GM12892 (cell line): ENCODE measurements around the gene ENAH. TPM values are rescaled to one million over a fixed set of nuclear protein-coding genes. Genes with fewer than 3 reads are reported as not detected.
A peak's percentile ranks its signal among the peaks of the same experiment; 100 is the strongest.
"Not testable (repeated sequence)": the region's sequence is repeated elsewhere in the genome, so short reads cannot be mapped to it uniquely, and the experiment has no call there.

Experiments
- DNase-seq: peaks from one replicate; pipeline ENCODE4 v3.0.0; 2011; ENCODE audit not compliant: insufficient read length
- FAIRE-seq: peaks from 2 replicates; lab custom pipeline; 2011; peaks lifted over from hg19 to GRCh38; lab: Jason Lieb, UNC
- POLR2A ChIP-seq: IDR thresholded peaks from 2 replicates; pipeline ENCODE4 v1.6.1; 2011; ENCODE audit warnings: low read depth, low read length, control low read depth
- POLR2AphosphoS5 ChIP-seq: IDR thresholded peaks from 2 replicates; pipeline ENCODE4 v1.6.1; 2011; ENCODE audit warnings: low read depth, low read length, control low read depth
- TAF1 ChIP-seq: IDR thresholded peaks from 2 replicates; pipeline ENCODE4 v1.6.1; 2011; ENCODE audit warnings: low read depth, mild to moderate bottlenecking, control low read depth, low read length, borderline replicate concordance
- polyA plus RNA-seq: library from polyadenylated mRNA; unstranded; fragments of >200 nt; gene quantifications from one replicate; pipeline ENCODE4 v1.2.1, GENCODE V29; 2012; ENCODE audit warnings: missing spikeins, inconsistent platforms; ENCODE audit not compliant: missing spikeins

ENAH gene
- polyA plus RNA-seq = 0.15 TPM

DNA sequence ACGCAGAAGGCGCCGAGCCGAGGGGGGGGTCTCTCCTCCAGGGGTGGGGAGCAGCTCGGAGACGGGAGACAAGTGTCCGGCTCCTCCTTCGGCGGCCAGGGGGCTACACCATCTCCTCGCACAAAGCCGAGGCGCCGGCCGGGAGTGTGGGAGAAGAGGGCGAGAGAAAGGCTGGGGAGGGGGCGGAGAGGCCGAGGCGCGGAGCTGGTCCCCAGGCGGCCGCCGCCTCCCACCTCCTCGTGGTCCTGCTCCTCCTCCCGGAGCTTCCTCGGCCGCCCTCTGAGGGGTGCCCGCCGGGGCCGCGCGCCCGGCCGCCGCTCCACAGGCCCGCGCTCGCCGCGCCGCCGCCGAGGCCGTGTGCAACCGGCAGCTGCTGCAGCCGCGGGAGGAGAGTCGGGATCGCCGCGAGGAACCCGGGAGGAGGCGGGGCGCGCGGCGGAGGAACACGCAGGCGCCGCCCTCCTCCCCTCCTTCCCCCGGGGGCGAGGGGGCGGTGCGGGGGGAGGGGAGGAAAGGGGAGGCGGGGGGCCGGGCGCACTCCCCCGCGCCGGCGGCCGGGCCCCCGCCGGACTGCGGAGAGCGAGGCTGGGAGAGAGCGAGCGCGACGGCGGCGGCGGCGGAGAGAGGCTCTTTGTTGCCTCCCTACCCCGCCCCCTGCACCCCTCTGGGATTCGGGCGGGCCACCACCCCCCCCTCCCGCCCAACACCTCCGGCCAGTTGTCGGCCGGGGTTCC lies at the start of gene ENAH:
TSS of gene ENAH (minus strand) at position 395 of the 734 bp plus-strand sequence. CDS start 433 bp downstream, outside the sequence.
- FAIRE-seq = no peak
- TF ChIP-seq TAF1 = no peak
- no peak for TF ChIP-seq POLR2A
- TF ChIP-seq POLR2AphosphoS5 = no peak

DNA sequence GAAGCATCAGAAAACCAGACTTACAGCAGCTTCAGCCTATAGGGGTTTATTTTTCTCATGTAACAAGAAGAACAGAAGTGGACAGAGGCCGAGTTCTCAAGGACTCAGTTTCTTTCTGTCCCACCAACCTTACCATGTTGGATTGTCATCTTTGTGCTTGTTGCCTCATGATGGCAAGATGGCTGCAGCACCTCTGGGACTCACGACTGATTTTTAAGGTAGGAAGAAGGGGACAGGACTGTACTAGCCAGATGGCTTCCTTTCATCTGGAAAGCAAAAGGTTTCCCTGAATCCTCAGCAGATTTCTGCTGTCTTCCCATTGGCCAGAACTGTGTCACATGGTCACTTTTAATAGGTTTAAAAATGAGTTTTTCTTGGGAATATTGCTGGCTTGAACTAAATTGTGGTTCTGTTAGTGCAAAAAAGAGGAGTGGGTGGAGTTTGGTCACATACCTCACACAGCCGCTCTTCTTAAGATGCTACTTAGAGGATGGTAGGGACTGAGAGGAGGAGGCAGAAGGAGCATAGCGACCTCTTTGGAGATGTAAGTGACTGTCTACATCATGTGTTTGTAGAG lies 48.1 kb upstream of the ENAH start:
- FAIRE-seq = no peak
- no peak for DNase-seq
- TF ChIP-seq TAF1 = no peak
- TF ChIP-seq POLR2AphosphoS5 = no peak
- TF ChIP-seq POLR2A = no peak

More for the DNA sequence above, at the start of gene ENAH:
- DNase-seq = peak; percentile 39

DNA sequence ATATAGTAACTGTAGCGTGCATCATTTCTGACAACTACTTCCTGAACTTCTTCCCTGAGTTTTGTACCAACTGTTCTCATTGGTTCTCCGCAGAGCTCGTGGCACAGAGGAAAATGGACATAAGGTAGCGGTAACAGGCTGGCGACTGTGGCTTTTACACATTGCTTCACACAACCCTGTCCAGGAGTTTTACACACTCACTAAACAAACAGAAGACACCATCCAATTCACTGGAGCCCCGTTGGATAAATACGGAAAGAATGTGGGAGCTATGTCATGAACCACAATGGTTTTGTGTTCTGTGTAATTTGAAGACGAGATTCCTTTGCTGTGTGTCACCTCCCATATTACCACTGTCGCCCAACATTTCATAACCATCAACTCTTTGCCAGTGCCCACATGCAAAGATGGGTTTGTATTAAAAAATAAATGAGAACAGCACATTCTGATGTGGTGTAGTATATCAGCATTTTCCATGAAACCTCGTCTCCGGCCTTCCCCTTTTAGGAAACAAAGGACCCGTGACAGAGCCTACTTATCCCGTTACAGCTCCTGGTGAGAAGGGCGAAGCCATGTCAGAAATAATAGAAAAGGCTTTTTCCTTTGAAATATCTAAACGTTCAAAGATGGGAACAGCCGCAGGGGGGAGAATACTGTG lies 47.4 kb upstream of the ENAH start:
- FAIRE-seq = no peak
- TF ChIP-seq TAF1 (no peak), POLR2AphosphoS5 (no peak), POLR2A (no peak)
- DNase-seq = no peak

DNA sequence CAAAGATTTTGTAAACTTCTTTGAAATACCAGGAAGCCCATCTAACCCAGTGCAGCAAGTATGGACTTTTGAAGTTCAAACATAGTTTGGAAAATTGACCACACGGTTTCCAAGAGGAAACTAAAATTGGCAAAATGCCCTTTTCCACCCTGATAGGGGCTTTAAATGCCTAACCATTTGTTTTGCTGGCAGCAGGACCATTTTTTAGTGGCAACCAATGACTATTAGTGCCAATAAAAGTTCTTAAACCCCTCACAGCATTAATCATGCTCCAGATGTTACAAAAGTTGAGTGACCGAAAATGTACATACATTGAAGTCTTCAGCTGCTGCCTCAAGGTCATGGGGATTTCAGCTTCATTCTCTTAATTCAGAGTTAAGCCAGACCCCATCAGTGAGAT lies 46.4 kb upstream of the ENAH start:
- FAIRE-seq (no peak), DNase-seq (no peak)
- no peak for TF ChIP-seq TAF1
- TF ChIP-seq POLR2AphosphoS5 = no peak
- no peak for TF ChIP-seq POLR2A

DNA sequence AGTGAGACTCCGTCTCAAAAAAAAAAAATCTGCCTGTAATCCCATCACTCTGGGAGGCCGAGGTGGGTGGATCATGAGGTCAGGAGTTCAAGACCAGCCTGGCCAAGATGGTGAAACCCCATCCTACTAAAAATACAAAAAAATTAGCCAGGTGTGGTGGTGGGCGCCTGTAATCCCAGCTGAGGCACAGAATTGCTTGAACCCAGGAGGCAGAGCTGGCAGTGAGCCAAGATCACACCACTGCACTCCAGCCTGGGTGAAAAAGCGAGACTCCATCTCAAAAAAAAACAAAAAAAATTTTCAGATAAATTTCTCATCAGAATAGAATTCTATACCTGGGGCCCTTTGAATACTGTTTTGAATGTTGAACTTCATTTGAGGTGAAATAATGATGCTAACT lies 45.3 kb upstream of the ENAH start:
- FAIRE-seq, DNase-seq: not testable (repeated sequence)

DNA sequence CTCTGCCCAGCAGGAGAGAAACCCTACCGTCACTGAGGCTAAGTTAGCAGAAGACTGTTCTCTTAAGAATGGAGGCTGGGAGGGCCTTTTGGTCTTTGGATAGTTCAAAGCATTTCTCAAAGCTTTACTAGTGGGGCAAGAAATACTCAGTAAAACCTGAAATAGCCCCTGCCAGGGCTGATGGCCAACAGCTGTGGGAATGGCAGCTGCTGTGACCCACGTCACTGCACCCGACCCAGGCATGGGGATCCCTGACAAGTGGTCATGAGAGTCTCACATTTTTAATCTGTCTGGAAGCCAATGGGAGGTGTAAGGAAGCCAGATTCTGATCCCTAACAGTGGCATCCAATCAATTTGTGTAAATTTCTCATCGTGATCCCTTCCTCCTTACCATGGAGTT lies 44.5 kb upstream of the ENAH start:
- TF ChIP-seq TAF1 (no peak), POLR2AphosphoS5 (no peak), POLR2A (no peak)
- no peak for DNase-seq
- FAIRE-seq = no peak

DNA sequence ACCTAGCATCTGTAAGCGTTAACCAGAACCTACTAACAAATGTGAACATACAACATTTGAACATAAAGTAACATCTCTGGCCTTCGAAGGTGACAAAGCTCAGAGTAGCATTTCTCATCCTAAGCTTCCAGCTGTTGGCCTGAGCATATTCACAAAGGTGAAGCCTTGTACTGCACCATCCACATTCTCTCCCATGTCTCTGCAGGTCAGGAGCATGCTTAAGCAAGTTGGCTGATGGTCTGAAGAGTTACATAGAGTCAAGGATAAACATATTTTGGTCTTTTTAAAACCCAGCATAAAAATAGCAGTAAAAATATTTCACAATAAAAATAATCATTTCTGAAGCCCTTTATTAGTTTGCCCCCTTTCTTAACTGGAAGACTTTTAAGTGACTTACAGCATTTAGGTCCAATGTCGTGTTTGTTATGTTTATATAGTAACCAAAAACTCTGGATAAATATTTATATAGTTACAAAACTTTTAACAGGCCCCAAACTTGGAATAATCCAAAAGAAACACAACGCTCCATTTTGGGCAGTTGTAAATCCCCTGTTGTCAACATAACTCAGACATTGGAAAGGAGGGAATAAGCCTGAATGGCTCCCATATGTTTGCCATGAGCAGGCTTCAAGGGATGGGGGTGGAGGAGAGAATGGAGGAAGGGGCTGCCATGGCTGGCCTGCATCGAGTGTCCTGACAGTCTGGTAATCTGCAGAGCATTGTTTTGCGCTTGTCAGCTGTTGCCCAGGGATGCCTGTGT lies 42.8 kb upstream of the ENAH start:
- DNase-seq (no peak), FAIRE-seq (no peak)
- TF ChIP-seq POLR2AphosphoS5 (no peak), TAF1 (no peak), POLR2A (no peak)

DNA sequence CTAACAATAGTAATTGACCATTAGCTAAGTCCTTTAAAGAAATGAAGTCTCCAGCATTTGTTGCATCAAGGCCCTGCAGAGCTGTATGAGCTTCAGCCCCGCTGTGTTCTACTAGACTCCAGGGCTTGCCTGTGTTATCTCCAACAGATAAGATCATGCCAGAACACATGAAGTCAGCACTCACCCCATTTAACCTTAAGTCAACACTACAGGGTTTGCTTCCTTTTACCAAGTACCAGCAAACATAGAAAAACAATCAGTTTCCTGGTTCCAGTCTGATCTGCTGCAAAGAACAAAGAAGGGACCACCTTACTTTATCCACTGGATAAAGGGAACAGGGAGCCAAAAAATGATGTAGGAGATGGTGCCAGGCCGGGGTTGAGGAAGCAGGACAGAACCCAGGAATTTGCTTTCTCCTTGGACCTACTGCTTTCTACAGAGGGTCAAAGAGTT lies 41.3 kb upstream of the ENAH start:
- DNase-seq (no peak), FAIRE-seq (no peak)

DNA sequence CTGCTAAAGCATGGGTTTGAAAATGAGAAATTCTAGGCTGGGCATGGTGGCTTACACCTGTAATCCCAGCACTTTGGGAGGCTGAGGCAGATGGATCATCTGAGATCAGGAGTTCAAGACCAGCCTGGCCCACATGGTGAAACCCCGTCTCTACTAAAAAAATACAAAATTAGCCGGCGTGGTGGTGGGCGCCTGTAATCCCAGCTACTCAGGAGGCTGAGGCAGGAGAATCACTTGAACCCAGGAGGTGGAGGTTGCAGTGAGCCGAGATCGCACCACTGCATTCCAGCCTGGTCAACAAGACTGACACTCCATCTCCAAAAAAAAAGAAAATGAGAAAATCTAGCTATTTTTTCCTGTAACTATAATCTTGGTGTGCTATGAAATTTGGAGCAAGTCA lies 40.8 kb upstream of the ENAH start:
- not testable (repeated sequence) for DNase-seq, FAIRE-seq

More for the DNA sequence above, 41.3 kb upstream of the ENAH start:
- TF ChIP-seq POLR2A (no peak), POLR2AphosphoS5 (no peak), TAF1 (no peak)

DNA sequence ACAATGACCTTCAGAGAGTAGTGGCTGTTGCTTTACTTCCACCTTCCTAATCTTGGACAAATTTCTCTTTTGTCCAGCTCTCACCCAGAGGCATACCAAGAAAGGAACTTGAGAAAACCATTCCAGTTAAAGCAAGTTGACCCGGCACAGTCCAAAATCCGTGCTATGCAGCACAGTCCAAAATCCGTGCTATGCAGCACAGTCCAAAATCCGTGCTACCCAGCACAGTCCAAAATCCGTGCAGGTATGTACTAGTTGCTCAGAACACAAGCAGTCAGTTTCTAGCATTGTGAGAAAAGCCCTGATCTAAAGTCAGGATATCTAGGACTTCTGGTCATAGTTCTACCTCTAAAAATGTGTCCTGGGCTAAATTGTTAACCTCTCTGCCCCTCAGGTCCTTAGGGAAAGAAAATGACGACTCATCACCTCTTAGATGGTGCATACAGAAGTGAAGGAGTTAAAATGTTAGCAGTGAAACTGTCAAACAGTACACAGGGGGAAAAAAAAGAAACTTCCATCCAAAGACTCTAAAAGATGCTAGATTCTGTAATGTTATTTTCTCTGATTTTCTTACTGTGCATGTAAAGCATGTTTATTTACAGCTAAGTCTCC lies 40.3 kb upstream of the ENAH start:
- no peak for DNase-seq
- no peak for FAIRE-seq
- TF ChIP-seq POLR2A (no peak), POLR2AphosphoS5 (no peak), TAF1 (no peak)

DNA sequence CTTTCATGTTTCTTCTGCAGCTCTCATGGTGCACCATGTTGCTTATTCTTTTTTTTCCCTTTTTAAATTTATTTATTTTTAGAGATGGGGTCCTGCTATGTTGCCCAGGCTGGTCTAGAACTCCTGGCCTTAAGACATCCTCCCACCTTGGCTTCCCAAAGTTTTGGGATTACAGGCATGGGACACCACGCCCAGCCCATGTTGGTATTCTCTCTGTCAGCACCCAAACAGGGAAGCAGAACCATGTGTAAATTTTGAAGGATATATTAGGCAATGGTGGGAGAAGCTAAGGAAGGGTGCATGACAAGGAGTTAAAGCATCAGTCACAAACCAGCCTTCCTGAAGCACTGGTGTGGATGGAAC lies 39.6 kb upstream of the ENAH start:
- no peak for DNase-seq
- FAIRE-seq = no peak
- TF ChIP-seq TAF1 = no peak
- no peak for TF ChIP-seq POLR2AphosphoS5
- TF ChIP-seq POLR2A = no peak
